HepG2 (cell line): Measurements from ENCODE around the gene ATG4B. TPM values are rescaled to one million over a fixed set of nuclear protein-coding genes. Genes with fewer than 3 reads are reported as not detected.

Source experiments
- AGO1 ChIP-seq: fragments of 200-400 bp; formaldehyde crosslinking; IDR thresholded peaks from 2 replicates; pipeline ENCODE4 v1.6.1; 2017; ENCODE audit warnings: mild to moderate bottlenecking, low read depth, low read length, moderate library complexity; ENCODE audit not compliant: poor library complexity, severe bottlenecking
- ARHGAP35 ChIP-seq: sonication (generic); formaldehyde crosslinking; IDR thresholded peaks from 2 replicates; pipeline ENCODE4 v1.9.0; 2022; ENCODE audit warnings: mild to moderate bottlenecking, inconsistent platforms, moderate library complexity, missing genetic modification reagents, borderline replicate concordance
- ATF7-NPFF ChIP-seq: sonication (generic); formaldehyde crosslinking; IDR thresholded peaks from 2 replicates; pipeline ENCODE4 v1.8.1; 2023; ENCODE audit warnings: mild to moderate bottlenecking, low read depth, missing genetic modification reagents, moderate library complexity
- CC2D1A ChIP-seq: sonication (generic); formaldehyde crosslinking; IDR thresholded peaks from 2 replicates; pipeline ENCODE4 v1.8.1; 2023; ENCODE audit warnings: mild to moderate bottlenecking, missing genetic modification reagents
- DNMT3B ChIP-seq: conservative IDR thresholded peaks from 2 replicates; pipeline ENCODE4 v1.6.1; 2016; ENCODE audit warnings: missing biosample characterization, control low read depth
- FOXM1 ChIP-seq: sonication (generic); formaldehyde crosslinking; IDR thresholded peaks from 2 replicates; pipeline ENCODE4 v1.5.0; 2020; ENCODE audit warnings: missing genetic modification reagents
- JUN ChIP-seq: sonication (generic); formaldehyde crosslinking; IDR thresholded peaks from 2 replicates; pipeline ENCODE4 v1.4.0; 2020; ENCODE audit warnings: mild to moderate bottlenecking, missing genetic modification reagents
- JUND ChIP-seq: sonication (generic); formaldehyde crosslinking; IDR thresholded peaks from 2 replicates; pipeline ENCODE4 v1.8.0; 2022; ENCODE audit warnings: mild to moderate bottlenecking, missing genetic modification reagents
- KDM3A ChIP-seq: IDR thresholded peaks from 2 replicates; pipeline ENCODE4 v1.6.1; 2018; ENCODE audit warnings: low read depth, missing compliant biosample characterization
- MXD1 ChIP-seq: sonication (generic); formaldehyde crosslinking; IDR thresholded peaks from 2 replicates; pipeline ENCODE4 v1.4.0; 2020; ENCODE audit warnings: mild to moderate bottlenecking, missing genetic modification reagents
- NCOR1 ChIP-seq: fragments of 200-600 bp; sonication (generic); IDR thresholded peaks from 2 replicates; pipeline ENCODE4 v1.7.0; 2017; ENCODE audit warnings: antibody characterized with exemption, low read length, borderline replicate concordance
- NFE2 ChIP-seq: sonication (generic); formaldehyde crosslinking; IDR thresholded peaks from 2 replicates; pipeline ENCODE4 v1.4.0; 2020; ENCODE audit warnings: missing genetic modification reagents
- NONO ChIP-seq, 2 experiments: fragments of 450-650 bp in 1 of 2; sonication (generic) in 1 of 2; formaldehyde crosslinking in 1 of 2; IDR thresholded peaks in 1 of 2; conservative IDR thresholded peaks in 1 of 2; 2 replicates each; pipeline versions ENCODE4 v1.6.1 to v1.8.0; 2017 to 2022; ENCODE audit warnings: mild to moderate bottlenecking in 1 of 2, missing genetic modification reagents in 1 of 2, moderate library complexity in 1 of 2
- NR2F1 ChIP-seq, 2 experiments: fragments of 450-650 bp in 1 of 2; formaldehyde crosslinking in 1 of 2; IDR thresholded peaks; 2 replicates each; pipeline versions ENCODE4 v1.5.0 to v1.6.1; 2016 to 2020; ENCODE audit warnings: mild to moderate bottlenecking in 1 of 2, missing compliant biosample characterization in 1 of 2, missing genetic modification reagents in 1 of 2, moderate library complexity in 1 of 2
- POLR2AphosphoS5 ChIP-seq: IDR thresholded peaks from 2 replicates; pipeline ENCODE4 v1.6.1; 2012; ENCODE audit warnings: low read depth, low read length
- SALL2 ChIP-seq: sonication (generic); formaldehyde crosslinking; IDR thresholded peaks from 2 replicates; pipeline ENCODE4 v1.8.1; 2023; ENCODE audit warnings: mild to moderate bottlenecking, missing genetic modification reagents, inconsistent platforms
- STAG1 ChIP-seq: sonication (generic); formaldehyde crosslinking; IDR thresholded peaks from 2 replicates; pipeline ENCODE4 v1.4.0; 2020; ENCODE audit warnings: missing genetic modification reagents
- XRCC5 ChIP-seq: fragments of 200-400 bp; formaldehyde crosslinking; optimal IDR thresholded peaks from 2 replicates; pipeline ENCODE3; 2017; ENCODE audit warnings: mild to moderate bottlenecking, low read length
- ZFP91 ChIP-seq: sonication (generic); formaldehyde crosslinking; IDR thresholded peaks from 2 replicates; pipeline ENCODE4 v1.9.0; 2022; ENCODE audit warnings: missing genetic modification reagents, mild to moderate bottlenecking, borderline replicate concordance
- ZGPAT ChIP-seq: IDR thresholded peaks from 2 replicates; pipeline ENCODE4 v1.6.1; 2016; ENCODE audit warnings: mild to moderate bottlenecking
- ZKSCAN8 ChIP-seq: IDR thresholded peaks from 2 replicates; pipeline ENCODE4 v1.6.1; 2016; ENCODE audit warnings: borderline replicate concordance, missing genetic modification reagents, missing compliant biosample characterization
- ZNF484 ChIP-seq: sonication (generic); formaldehyde crosslinking; IDR thresholded peaks from 2 replicates; pipeline ENCODE4 v1.5.1; 2020; ENCODE audit warnings: mild to moderate bottlenecking, low read depth, missing genetic modification reagents, borderline replicate concordance
- ZNF556 ChIP-seq: sonication (generic); formaldehyde crosslinking; IDR thresholded peaks from 2 replicates; pipeline ENCODE4 v1.4.0; 2020; ENCODE audit warnings: mild to moderate bottlenecking, missing genetic modification reagents, borderline replicate concordance
- ZNF670 ChIP-seq: sonication (generic); formaldehyde crosslinking; IDR thresholded peaks from 2 replicates; pipeline ENCODE4 v1.8.0; 2022; ENCODE audit warnings: mild to moderate bottlenecking, missing genetic modification reagents, borderline replicate concordance
- ZNF775 ChIP-seq: sonication (generic); formaldehyde crosslinking; IDR thresholded peaks from 2 replicates; pipeline ENCODE4 v1.4.0; 2020; ENCODE audit warnings: missing genetic modification reagents, mild to moderate bottlenecking, moderate library complexity, borderline replicate concordance
- polyA plus RNA-seq, 8 experiments: library from polyadenylated mRNA; depleted of rRNA in 3 of 8; stranded (reverse) in 7 of 8; unstranded in 1 of 8; fragments of >200 nt; fragmentation: Illumina TruSeq in 4 of 8; extraction: Trizol in 4 of 8; gene quantifications; 2 replicates each; pipeline versions ENCODE4 v1.2.1 to v1.2.3, GENCODE V29; 2011 to 2016; ENCODE audit warnings: low read depth in 4 of 8, missing spikeins in 1 of 8, mixed read lengths in 1 of 8; ENCODE audit not compliant: insufficient read depth in 1 of 8
- total RNA-seq, 5 experiments: library from RNA; depleted of rRNA; stranded (reverse); fragments of >200 nt; fragmentation: Illumina TruSeq; extraction: Trizol; gene quantifications; 2 replicates each; pipeline ENCODE4 v1.2.3, GENCODE V29; 2016; ENCODE audit warnings: low read depth in 1 of 5

Gene ATG4B
- total and polyA plus RNA-seq, 2 of the 13 experiments (the other 11 are each of a cell fraction or from before 2014, with no cell fraction given): 95.5 to 239 TPM

- TF ChIP-seq XRCC5 (peak; percentile 59), JUN (peak; percentile 19; the same call in 1 of the 2 replicates), ZNF556 (CRISPR knock-in tag) (peak; percentile 68), NONO (IDR thresholded peaks at IDR 0.05) (no peak), NONO (CRISPR knock-in tag; conservative IDR thresholded peaks at IDR 0.05) (peak; percentile 99), NFE2 (no peak), ZGPAT (CRISPR knock-in tag) (peak; percentile 74), ZNF484 (CRISPR knock-in tag) (no peak; the same call in 1 of the 2 replicates), NCOR1 (no peak; the same call in 1 of the 2 replicates), ZKSCAN8 (CRISPR knock-in tag) (no peak), STAG1 (CRISPR knock-in tag) (no peak), ZFP91 (CRISPR knock-in tag) (peak; percentile 87), NR2F1 (CRISPR knock-in tag; IDR thresholded peaks at IDR 0.05) (peak; percentile 23 to 68; a peak in 2 of 4 replicates), FOXM1 (CRISPR knock-in tag) (peak; percentile 93; the same call in 1 of the 2 replicates), CC2D1A (peak; percentile 80), KDM3A (CRISPR knock-in tag) (0 out of 2 replicates have a peak, but pooled peaks have one; percentile 40), JUND (peak; percentile 47; the same call in 1 of the 2 replicates), DNMT3B (CRISPR knock-in tag) (no peak), POLR2AphosphoS5 (peak; percentile 84), ZNF670 (CRISPR knock-in tag) (peak; percentile 58), SALL2 (peak; percentile 81; the same call in 1 of the 2 replicates), AGO1 (peak; percentile 48), ZNF775 (CRISPR knock-in tag) (peak; percentile 25; the same call in 1 of the 2 replicates), ATF7-NPFF (CRISPR knock-in tag) (peak; percentile 96), ARHGAP35 (CRISPR knock-in tag) (peak; percentile 80; the same call in 1 of the 2 replicates), MXD1 (peak; percentile 86)
Observed at GRCh38 chr2:241686650-241687425, 49.3 kb downstream of the ATG4B start, which contains the start of gene DTYMK (continued).
